Karpas-422 (cell line): ENCODE data around the gene TFIP11. TPM values are rescaled to one million over a fixed set of nuclear protein-coding genes. Genes with fewer than 3 reads are reported as not detected.
A peak's percentile ranks its signal among the peaks of the same experiment; 100 is the strongest.

ENCODE experiments used
- DNase-seq: peaks from one replicate; pipeline ENCODE4 v3.0.0-alpha.2; 2015
- H2AFZ ChIP-seq: fragments of 200-600 bp; sonication (generic); 2 replicates; pipeline ENCODE4 v1.6.1; 2014; ENCODE audit warnings: antibody characterized with exemption, low read length, mixed read lengths
- H3K27ac ChIP-seq: fragments of 200-600 bp; sonication (generic); 2 replicates; pipeline ENCODE4 v1.5.1; 2014; ENCODE audit warnings: mild to moderate bottlenecking, low read length, moderate library complexity
- H3K27me3 ChIP-seq: fragments of 200-600 bp; sonication (generic); 2 replicates; pipeline ENCODE4 v1.6.1; 2014; ENCODE audit warnings: low read length, mixed read lengths
- H3K36me3 ChIP-seq: fragments of 200-600 bp; sonication (generic); 2 replicates; pipeline ENCODE4 v1.6.1; 2014; ENCODE audit warnings: low read length, mixed read lengths; ENCODE audit not compliant: insufficient read depth
- H3K4me1 ChIP-seq: fragments of 200-600 bp; sonication (generic); 2 replicates; pipeline ENCODE4 v1.6.1; 2014; ENCODE audit warnings: mild to moderate bottlenecking, low read length, mixed read lengths
- H3K4me2 ChIP-seq: fragments of 200-600 bp; sonication (generic); 2 replicates; pipeline ENCODE4 v1.6.1; 2014; ENCODE audit warnings: low read length, low read depth, mild to moderate bottlenecking; ENCODE audit not compliant: poor library complexity, severe bottlenecking
- H3K4me3 ChIP-seq: fragments of 200-600 bp; sonication (generic); 2 replicates; pipeline ENCODE4 v1.5.1; 2014; ENCODE audit warnings: mild to moderate bottlenecking, antibody characterized with exemption, low read length, mixed read lengths
- H3K79me2 ChIP-seq: fragments of 200-600 bp; sonication (generic); 2 replicates; pipeline ENCODE4 v1.6.1; 2014; ENCODE audit warnings: mild to moderate bottlenecking, low read length, mixed read lengths
- H3K9ac ChIP-seq: fragments of 200-600 bp; sonication (generic); 2 replicates; pipeline ENCODE4 v1.6.0; 2014; ENCODE audit warnings: low read length
- H3K9me2 ChIP-seq: fragments of 200-600 bp; sonication (generic), shearing (Covaris generic); replicated peaks from 2 replicates; pipeline ENCODE4 v1.6.0; 2014; ENCODE audit warnings: mild to moderate bottlenecking, low read length, moderate library complexity; ENCODE audit not compliant: insufficient read depth
- H3K9me3 ChIP-seq: fragments of 300-700, 200-600 bp; sonication (generic); 2 replicates; pipeline ENCODE4 v1.6.1; 2014; ENCODE audit warnings: low read length, mixed read lengths
- H4K20me1 ChIP-seq: fragments of 200-600 bp; sonication (generic); 2 replicates; pipeline ENCODE4 v1.6.1; 2014; ENCODE audit warnings: mild to moderate bottlenecking, antibody characterized with exemption, low read length, low read depth; ENCODE audit not compliant: insufficient read depth
- total RNA-seq: library from RNA; depleted of rRNA; stranded (reverse); fragments of >200 nt; shearing (Covaris generic); gene quantifications from 2 replicates; pipeline ENCODE4 v1.2.3, GENCODE V29; 2014; ENCODE audit warnings: low replicate concordance

Gene TFIP11
- total RNA-seq, 1 experiment from 2014 or later, result 46.0 TPM

GRCh38 chr22:26485013-26485412 lies 27.3 kb downstream of the TFIP11 start:
- DNase-seq, result no peak
- Histone ChIP-seq H3K27me3 (no peaks in the 10 kb centered on the region), H3K4me3 (peak overlapping the region; percentile 73), H3K27ac (peak overlapping the region; percentile 91), H3K79me2 (peaks cover 75% of the 10 kb centered on the region), H2AFZ (no peak overlapping the region), H3K36me3 (peaks cover 16% of the 10 kb centered on the region), H4K20me1 (no peaks in the 10 kb centered on the region), H3K4me1 (peaks cover 79% of the 10 kb centered on the region), H3K4me2 (peak overlapping the region; percentile 92), H3K9me2 (no peaks in the 10 kb centered on the region), H3K9ac (peak overlapping the region; percentile 80), H3K9me3 (no peaks in the 10 kb centered on the region)

- peaks cover 10% of the 10 kb centered on the region; the same call in 1 of the 2 replicates for H3K36me3 ChIP-seq
- H3K79me2 ChIP-seq, result peaks cover 81% of the 10 kb centered on the region
- H3K27me3 ChIP-seq, result no peaks in the 10 kb centered on the region
- H3K27ac ChIP-seq, result peak overlapping the region; percentile 91
- peak overlapping the region; percentile 92 for H3K4me2 ChIP-seq
- peaks cover 86% of the 10 kb centered on the region for H3K4me1 ChIP-seq
- H3K9ac ChIP-seq, result peak overlapping the region; percentile 80
- H3K9me2 ChIP-seq, result no peaks in the 10 kb centered on the region
- H3K9me3 ChIP-seq, result no peaks in the 10 kb centered on the region
- H4K20me1 ChIP-seq, result no peaks in the 10 kb centered on the region
- H2AFZ ChIP-seq, result peak overlapping the region; percentile 4; the same call in 1 of the 2 replicates
- peak overlapping the region; percentile 73 for H3K4me3 ChIP-seq
- DNase-seq, result peak; percentile 68
Measured at GRCh38 chr22:26484360-26484706, 27.9 kb downstream of the TFIP11 start.

GRCh38 chr22:26483439-26484359 lies 28.6 kb downstream of the TFIP11 start, which contains the start of the genes HPS4 and SRRD:
HPS4 (minus strand) TSS chr22:26483783; CDS start chr22:26481762, 2,021 bp downstream.
SRRD (plus strand) TSS chr22:26483877; CDS start chr22:26483891, 14 bp downstream.
- peak; percentile 97 for DNase-seq
- peak within 1 kb of the TSS; percentile 80 for H3K9ac ChIP-seq
- peaks cover 88% of the 10 kb centered on the region for H3K79me2 ChIP-seq
- H3K4me2 ChIP-seq, result peak within 1 kb of the TSS; percentile 92
- no peaks in the 10 kb centered on the region for H4K20me1 ChIP-seq
- peaks cover 89% of the 10 kb centered on the region for H3K4me1 ChIP-seq
- peak within 1 kb of the TSS; percentile 4; the same call in 1 of the 2 replicates for H2AFZ ChIP-seq
- no peaks in the 10 kb centered on the region for H3K9me3 ChIP-seq
- no peaks in the 10 kb centered on the region for H3K9me2 ChIP-seq
- peaks cover 6% of the 10 kb centered on the region; the same call in 1 of the 2 replicates for H3K36me3 ChIP-seq
- peak within 1 kb of the TSS; percentile 73 for H3K4me3 ChIP-seq
- no peaks in the 10 kb centered on the region for H3K27me3 ChIP-seq
- peak within 1 kb of the TSS; percentile 91 for H3K27ac ChIP-seq

DNA sequence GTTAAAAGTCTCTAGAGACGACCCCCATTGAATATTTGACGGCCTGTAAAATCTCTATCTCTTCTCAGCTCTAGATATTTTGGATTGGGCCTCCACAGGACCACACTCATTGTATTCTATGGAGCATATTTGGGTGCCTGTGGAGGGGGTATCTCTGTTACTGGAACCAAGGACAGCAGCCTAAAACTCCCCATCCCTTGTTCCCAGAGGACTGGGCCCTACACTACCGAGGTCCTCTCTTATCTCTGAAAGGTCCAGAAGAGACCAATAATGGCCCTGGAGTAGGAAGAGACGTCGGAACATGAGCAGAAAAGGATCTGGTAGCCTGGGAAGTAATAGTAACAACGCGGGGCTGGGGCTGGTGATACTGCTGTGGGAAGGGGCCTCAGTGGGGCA lies 29.2 kb downstream of the TFIP11 start:
- Histone ChIP-seq H3K27ac (peak overlapping the region; percentile 91), H3K27me3 (no peaks in the 10 kb centered on the region), H3K79me2 (peaks cover 93% of the 10 kb centered on the region), H4K20me1 (no peaks in the 10 kb centered on the region), H3K4me2 (peak overlapping the region; percentile 92), H3K9me2 (no peaks in the 10 kb centered on the region), H3K4me3 (peak overlapping the region; percentile 73), H3K9me3 (no peaks in the 10 kb centered on the region), H3K4me1 (peaks cover 84% of the 10 kb centered on the region), H2AFZ (no peak overlapping the region), H3K36me3 (peaks cover 4% of the 10 kb centered on the region; the same call in 1 of the 2 replicates), H3K9ac (peak overlapping the region; percentile 80)
- no peak for DNase-seq

DNA sequence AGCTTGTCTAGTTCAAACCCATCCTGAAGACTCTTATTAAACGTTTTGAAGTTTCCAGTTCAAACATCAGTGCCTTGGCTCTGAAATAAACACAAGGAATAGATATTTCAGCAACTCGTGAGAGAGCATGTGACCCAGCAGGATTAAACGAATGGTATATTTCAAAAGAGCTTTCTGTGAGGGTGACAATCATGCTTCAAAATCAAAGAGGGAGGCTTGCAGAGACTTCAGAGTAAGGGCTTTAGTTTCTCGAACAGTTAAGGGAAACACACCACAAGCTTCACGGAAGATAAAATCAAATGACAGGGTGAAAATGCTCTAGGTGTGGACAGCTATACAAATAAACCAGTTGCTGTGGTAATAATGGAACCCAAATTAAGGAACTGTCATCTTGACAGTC lies 30.1 kb downstream of the TFIP11 start:
- DNase-seq, result peak; percentile 67
- Histone ChIP-seq H3K9ac (peak overlapping the region; percentile 80), H3K9me3 (no peaks in the 10 kb centered on the region), H3K4me1 (peaks cover 80% of the 10 kb centered on the region), H3K9me2 (no peaks in the 10 kb centered on the region), H3K79me2 (peaks cover 96% of the 10 kb centered on the region), H3K27me3 (no peaks in the 10 kb centered on the region), H3K4me3 (peak overlapping the region; percentile 73), H2AFZ (no peak overlapping the region), H3K36me3 (peaks cover 10% of the 10 kb centered on the region; the same call in 1 of the 2 replicates), H3K27ac (peak overlapping the region; percentile 91), H3K4me2 (peak overlapping the region; percentile 92), H4K20me1 (no peaks in the 10 kb centered on the region)

DNA sequence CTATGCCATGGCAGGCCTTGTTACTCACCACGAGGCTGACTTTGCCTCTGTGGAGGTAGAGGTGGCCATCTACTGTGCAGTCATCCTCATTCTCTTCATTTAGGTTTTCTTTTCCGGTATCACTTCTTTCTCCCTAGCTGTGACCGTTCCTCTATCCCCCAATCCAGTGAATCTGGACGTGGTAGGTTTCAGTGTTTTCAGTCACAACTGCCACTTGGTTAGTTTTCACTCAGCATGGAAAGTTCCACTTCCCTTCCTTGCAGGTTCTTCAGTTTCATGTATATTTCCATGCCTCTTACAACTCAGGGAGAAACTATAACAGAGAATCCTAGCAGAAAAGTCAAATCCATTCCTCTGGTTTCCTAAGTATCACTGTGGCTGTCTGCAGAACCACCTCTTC lies 30.6 kb downstream of the TFIP11 start:
- DNase-seq, result peak; percentile 48
- H3K4me3 ChIP-seq, result peak overlapping the region; percentile 73
- H3K36me3 ChIP-seq, result peaks cover 14% of the 10 kb centered on the region; the same call in 1 of the 2 replicates
- peak overlapping the region; percentile 80 for H3K9ac ChIP-seq
- H3K27me3 ChIP-seq, result no peaks in the 10 kb centered on the region
- H3K4me2 ChIP-seq, result peak overlapping the region; percentile 92
- no peaks in the 10 kb centered on the region for H3K9me3 ChIP-seq
- peaks cover 96% of the 10 kb centered on the region for H3K79me2 ChIP-seq
- no peak overlapping the region for H2AFZ ChIP-seq
- peak overlapping the region; percentile 91 for H3K27ac ChIP-seq
- peaks cover 75% of the 10 kb centered on the region for H3K4me1 ChIP-seq
- no peaks in the 10 kb centered on the region for H4K20me1 ChIP-seq
- no peaks in the 10 kb centered on the region for H3K9me2 ChIP-seq

DNA sequence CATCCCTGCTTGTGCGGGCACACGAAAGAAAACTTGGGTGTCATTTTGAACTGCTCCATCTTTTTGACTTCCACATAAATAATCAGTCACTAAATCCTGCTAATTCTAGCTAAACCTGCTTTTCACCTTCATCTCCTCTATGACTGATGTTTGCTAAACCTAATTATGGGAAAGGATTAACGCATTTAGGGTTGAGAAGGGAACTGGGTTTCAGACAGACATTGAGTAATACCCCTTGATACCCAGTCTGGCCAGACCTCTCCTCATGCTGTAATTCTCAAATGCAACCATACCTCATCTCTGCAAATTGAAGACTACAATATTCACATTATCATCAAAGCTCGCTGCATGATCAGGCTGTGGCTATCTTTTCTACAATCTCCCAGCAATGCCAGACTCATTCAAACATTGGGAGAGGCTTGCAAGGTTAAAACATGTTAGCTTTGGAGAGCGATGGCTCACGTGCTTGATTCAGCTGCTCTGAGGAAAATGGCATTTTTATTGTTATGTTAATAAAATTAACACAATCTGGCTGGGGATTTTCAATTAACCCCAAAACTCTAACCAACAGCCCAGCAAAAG lies 31.1 kb downstream of the TFIP11 start:
- no peaks in the 10 kb centered on the region for H3K9me2 ChIP-seq
- H3K4me3 ChIP-seq, result peak overlapping the region; percentile 73
- DNase-seq, result no peak
- H3K9ac ChIP-seq, result peak overlapping the region; percentile 80
- peaks cover 18% of the 10 kb centered on the region; the same call in 1 of the 2 replicates for H3K36me3 ChIP-seq
- peaks cover 70% of the 10 kb centered on the region for H3K4me1 ChIP-seq
- peak overlapping the region; percentile 92 for H3K4me2 ChIP-seq
- H3K27ac ChIP-seq, result peak overlapping the region; percentile 91
- H2AFZ ChIP-seq, result no peak overlapping the region
- no peaks in the 10 kb centered on the region for H3K27me3 ChIP-seq
- no peaks in the 10 kb centered on the region for H3K9me3 ChIP-seq
- no peaks in the 10 kb centered on the region for H4K20me1 ChIP-seq
- H3K79me2 ChIP-seq, result peaks cover 95% of the 10 kb centered on the region

- no peak overlapping the region for H2AFZ ChIP-seq
- H3K4me1 ChIP-seq, result peaks cover 64% of the 10 kb centered on the region
- peaks cover 91% of the 10 kb centered on the region for H3K79me2 ChIP-seq
- H3K9me3 ChIP-seq, result no peaks in the 10 kb centered on the region
- peak overlapping the region; percentile 80 for H3K9ac ChIP-seq
- peak overlapping the region; percentile 91 for H3K27ac ChIP-seq
- peak overlapping the region; percentile 73 for H3K4me3 ChIP-seq
- DNase-seq, result no peak
- no peaks in the 10 kb centered on the region for H3K27me3 ChIP-seq
- peak overlapping the region; percentile 92 for H3K4me2 ChIP-seq
- H3K36me3 ChIP-seq, result peaks cover 15% of the 10 kb centered on the region; the same call in 1 of the 2 replicates
- no peaks in the 10 kb centered on the region for H4K20me1 ChIP-seq
- H3K9me2 ChIP-seq, result no peaks in the 10 kb centered on the region
Measured at GRCh38 chr22:26480611-26480932, 31.7 kb downstream of the TFIP11 start.
